ENCODE data around the gene LGALS3BP. TPM values are rescaled to one million over a fixed set of nuclear protein-coding genes. Genes with fewer than 3 reads are reported as not detected.

LGALS3BP gene
- total and polyA plus RNA-seq, 2 of the 8 experiments (the other 6 are each of a cell fraction or from before 2014, with no cell fraction given) = 56.1 to 61.6 TPM

Other genes with a start within 250 kb of the LGALS3BP start
- gene CYTH1, start 197.7 kb downstream of the LGALS3BP start, total RNA-seq (2021; fragmentation: NEBNext Ultra II Directional; extraction: Animal tissue kit (Norgen Biotek cat#: 25700)) = 14.7 and 14.8 TPM in 2 replicates
- 12.8 and 13.8 TPM in 2 replicates for gene CYTH1, start 197.7 kb downstream of the LGALS3BP start, polyA plus RNA-seq (2011; rRNA removed)
- 65.8 and 67.7 TPM in 2 replicates for gene USP36, start 139.1 kb downstream of the LGALS3BP start, total RNA-seq (2021; fragmentation: NEBNext Ultra II Directional; extraction: Animal tissue kit (Norgen Biotek cat#: 25700))
- 40.7 and 44.8 TPM in 2 replicates for gene USP36, start 139.1 kb downstream of the LGALS3BP start, polyA plus RNA-seq (2011; rRNA removed)
- 1.4 and 2.0 TPM in 2 replicates for gene CEP295NL, start 76.7 kb downstream of the LGALS3BP start, total RNA-seq (2021; fragmentation: NEBNext Ultra II Directional; extraction: Animal tissue kit (Norgen Biotek cat#: 25700))
- 0.05 and 0.06 TPM in 2 replicates for gene CEP295NL, start 76.7 kb downstream of the LGALS3BP start, polyA plus RNA-seq (2011; rRNA removed)
- 42.7 and 43.3 TPM in 2 replicates for gene TIMP2, start 54.5 kb downstream of the LGALS3BP start, total RNA-seq (2021; fragmentation: NEBNext Ultra II Directional; extraction: Animal tissue kit (Norgen Biotek cat#: 25700))
- gene TIMP2, start 54.5 kb downstream of the LGALS3BP start, polyA plus RNA-seq (2011; rRNA removed) = 18.2 and 21.5 TPM in 2 replicates
- 30.7 and 32.6 TPM in 2 replicates for gene CANT1, start 29.8 kb upstream of the LGALS3BP start, total RNA-seq (2021; fragmentation: NEBNext Ultra II Directional; extraction: Animal tissue kit (Norgen Biotek cat#: 25700))
- gene CANT1, start 29.8 kb upstream of the LGALS3BP start, polyA plus RNA-seq (2011; rRNA removed) = 23.0 and 28.3 TPM in 2 replicates
- 2.5 and 3.5 TPM in 2 replicates for gene C1QTNF1, start 44.2 kb upstream of the LGALS3BP start, total RNA-seq (2021; fragmentation: NEBNext Ultra II Directional; extraction: Animal tissue kit (Norgen Biotek cat#: 25700))
- gene C1QTNF1, start 44.2 kb upstream of the LGALS3BP start, polyA plus RNA-seq (2011; rRNA removed) = 1.5 and 2.1 TPM in 2 replicates
- 30.6 and 36.1 TPM in 2 replicates for gene ENGASE, start 94.9 kb upstream of the LGALS3BP start, total RNA-seq (2021; fragmentation: NEBNext Ultra II Directional; extraction: Animal tissue kit (Norgen Biotek cat#: 25700))
- 9.3 and 18.8 TPM in 2 replicates for gene ENGASE, start 94.9 kb upstream of the LGALS3BP start, polyA plus RNA-seq (2011; rRNA removed)

Measured in H1 (cell line).